Dermis lymphatic vessel endothelial cell (primary cell): ENCODE data around the gene PADI2. TPM values are rescaled to one million over a fixed set of nuclear protein-coding genes. Genes with fewer than 3 reads are reported as not detected.

Experiments used
- total RNA-seq: library from RNA; depleted of rRNA; stranded (reverse); fragments of >200 nt; gene quantifications from 2 replicates; pipeline ENCODE4 v1.2.1, GENCODE V29; 2014

The PADI2 gene
- under 0.01 and 0.33 TPM in 2 replicates for total RNA-seq

DNA sequence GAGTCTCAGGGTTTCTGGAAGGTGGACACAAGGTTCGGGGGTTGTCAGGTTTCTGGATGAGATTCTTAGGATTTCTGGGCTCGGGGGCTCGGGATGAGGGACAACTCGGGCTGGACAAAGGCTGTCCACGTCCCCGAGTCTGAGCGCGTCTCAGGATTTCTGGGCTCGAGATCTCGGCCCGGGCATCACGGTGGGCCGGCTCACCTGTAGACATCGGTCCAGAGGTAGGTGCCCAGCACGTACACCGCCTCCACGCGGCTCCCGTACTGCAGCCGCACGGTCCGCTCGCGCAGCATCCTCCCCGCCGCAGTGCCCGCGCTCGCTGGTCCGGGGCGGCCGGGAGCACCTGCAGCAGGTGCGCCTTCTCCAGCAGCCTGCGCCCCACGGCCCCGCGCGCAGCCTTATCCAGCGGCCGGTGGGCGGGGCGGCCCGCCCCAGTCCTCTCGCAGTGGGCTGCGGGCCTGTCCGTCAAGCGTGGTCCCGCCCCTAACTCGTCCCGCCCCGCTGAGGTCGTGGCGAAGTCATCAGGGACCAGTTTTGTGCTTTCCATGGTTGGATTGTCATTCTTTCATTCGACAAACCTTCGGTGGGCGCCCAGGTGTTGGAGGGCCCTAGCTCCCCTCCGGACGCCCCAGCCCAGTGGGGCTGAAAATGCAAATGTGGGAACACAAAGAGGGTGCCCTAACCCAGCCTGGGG lies at the start of gene PADI2:
TSS of gene PADI2 (minus strand) at position 376 of the 697 bp plus-strand sequence. CDS start at position 296, 80 bp downstream.

DNA sequence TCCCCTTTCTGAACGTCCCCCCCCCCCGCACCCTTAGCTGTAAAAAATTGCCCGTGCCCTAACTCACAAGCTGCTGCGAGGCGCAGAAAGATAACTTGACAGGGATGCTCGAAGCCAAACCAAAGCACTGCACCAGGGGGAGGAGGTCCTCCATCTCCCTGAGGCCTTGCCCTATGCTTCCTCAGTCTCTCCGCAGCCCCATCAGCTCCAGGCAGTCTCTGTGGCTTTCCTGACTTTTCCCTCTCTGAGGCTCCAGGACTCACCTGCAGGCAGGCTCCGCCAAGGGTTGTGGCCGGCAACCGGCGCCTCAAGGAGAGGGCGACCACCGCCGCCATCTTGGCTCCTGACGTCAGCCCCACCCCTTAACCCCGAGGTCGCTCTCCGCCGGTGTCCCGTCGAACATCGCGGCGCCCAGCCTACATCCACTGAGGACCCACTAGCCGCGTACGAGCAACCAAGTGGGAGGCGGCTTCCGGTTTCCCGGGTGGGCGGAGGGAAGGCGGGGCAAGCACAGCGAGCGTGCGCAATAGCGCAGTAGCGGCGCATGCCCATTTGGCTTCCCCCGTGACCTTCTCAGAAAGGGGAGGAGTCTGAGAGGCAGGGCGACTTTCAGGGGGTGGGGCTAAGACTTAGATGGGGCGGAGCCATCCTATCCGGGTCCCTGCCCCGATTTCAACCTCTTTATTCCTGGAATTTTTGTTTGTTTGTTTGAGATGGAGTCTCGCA lies 65.4 kb downstream of the PADI2 start, which contains the start of gene SDHB:
TSS of gene SDHB (minus strand) at position 348 of the 726 bp plus-strand sequence. CDS start at position 335, 13 bp downstream.

Other genes starting within 250 kb of the PADI2 start
- gene RNU1-2, start 223.5 kb downstream of the PADI2 start, total RNA-seq: under 0.01 and 8,230 TPM in 2 replicates
- gene CROCC, start 197.5 kb downstream of the PADI2 start, total RNA-seq: 11.9 and 15.4 TPM in 2 replicates
- 20.9 and 22.0 TPM in 2 replicates for gene MFAP2, start 138.8 kb downstream of the PADI2 start, total RNA-seq
- gene ATP13A2, start 107.5 kb downstream of the PADI2 start, total RNA-seq: 27.6 and 31.8 TPM in 2 replicates
- 119 and 123 TPM in 2 replicates for gene SDHB, start 65.4 kb downstream of the PADI2 start, total RNA-seq
- gene PADI1, start 85.7 kb upstream of the PADI2 start, total RNA-seq: 0.09 and 0.11 TPM in 2 replicates
- not detected in 2 replicates for gene PADI3, start 129.6 kb upstream of the PADI2 start, total RNA-seq
- not detected in 2 replicates for gene PADI4, start 188.7 kb upstream of the PADI2 start, total RNA-seq